ENCODE measurements around the gene PTGER4. TPM values are rescaled to one million over a fixed set of nuclear protein-coding genes. Genes with fewer than 3 reads are reported as not detected.

The PTGER4 gene
- total RNA-seq, 1 donor from 2014 or later = 31.3 TPM

Other genes starting within 250 kb of the PTGER4 start
- gene TTC33, start 76.0 kb downstream of the PTGER4 start, total RNA-seq = 6.7 and 6.8 TPM in 2 replicates
- 79.3 and 90.7 TPM in 2 replicates for gene PRKAA1, start 118.5 kb downstream of the PTGER4 start, total RNA-seq
- gene RPL37, start 155.3 kb downstream of the PTGER4 start, total RNA-seq = 115 and 223 TPM in 2 replicates
- 16.6 and 24.4 TPM in 2 replicates for gene CARD6, start 161.5 kb downstream of the PTGER4 start, total RNA-seq
- gene C7, start 229.6 kb downstream of the PTGER4 start, total RNA-seq = 0.12 TPM in 1 of 2 replicates, not detected in the other

Data from glomerular endothelial cell (primary cell).